Activated CD4-positive, alpha-beta T cell treated with anti-CD3 and anti-CD28 coated beads, Interleukin-2, amount 50 U/mL, for 48 hours (primary cell): ENCODE data around the gene IFI35.
"Not testable (repeated sequence)": the region's sequence is repeated elsewhere in the genome, so short reads cannot be mapped to it uniquely, and the experiment has no call there.

Experiments
- DNase-seq, 2 experiments: peaks; one replicate each; pipeline ENCODE4 v3.0.0-alpha.2; 2020

Gene IFI35

GRCh38 chr17:43024407-43025289, 18.1 kb downstream of the IFI35 start, which contains the start of gene RND2:
Gene RND2, plus strand, starts transcription at chr17:43025231. Its CDS starts 117 bp downstream, at chr17:43025348.
- peak; percentile 76 to 83 for DNase-seq

- no peak for DNase-seq
Measured at GRCh38 chr17:43025290-43025657, 18.7 kb downstream of the IFI35 start.

GRCh38 chr17:43025766-43026537, 19.4 kb downstream of the IFI35 start:
- DNase-seq, result no peak

GRCh38 chr17:43026595-43026994, 20.0 kb downstream of the IFI35 start:
- DNase-seq, result no peak

- DNase-seq, result no peak
Measured at GRCh38 chr17:43027091-43028032, 20.8 kb downstream of the IFI35 start.

GRCh38 chr17:43028221-43028861, 21.8 kb downstream of the IFI35 start:
- DNase-seq, result no peak

GRCh38 chr17:43030137-43030767, 23.7 kb downstream of the IFI35 start:
- no peak for DNase-seq

GRCh38 chr17:43031666-43032065, 25.1 kb downstream of the IFI35 start:
- no peak for DNase-seq

- DNase-seq, result no peak
Measured at GRCh38 chr17:43033948-43034881, 27.6 kb downstream of the IFI35 start.

GRCh38 chr17:43034894-43035293, 28.3 kb downstream of the IFI35 start:
- no peak for DNase-seq

GRCh38 chr17:43039646-43040045, 33.1 kb downstream of the IFI35 start:
- DNase-seq, result no peak

GRCh38 chr17:43040655-43041054, 34.1 kb downstream of the IFI35 start:
- no peak for DNase-seq

- DNase-seq, result no peak
Measured at GRCh38 chr17:43042025-43042628, 35.5 kb downstream of the IFI35 start.

- DNase-seq, result no peak
Measured at GRCh38 chr17:43043307-43043706, 36.7 kb downstream of the IFI35 start.

GRCh38 chr17:43044024-43044423, 37.4 kb downstream of the IFI35 start:
- DNase-seq, result no peak

GRCh38 chr17:43051969-43052368, 45.4 kb downstream of the IFI35 start:
- no peak for DNase-seq

- DNase-seq, result not testable (repeated sequence)
Measured at GRCh38 chr17:43053008-43053407, 46.4 kb downstream of the IFI35 start.

GRCh38 chr17:43056051-43056450, 49.5 kb downstream of the IFI35 start:
- no peak for DNase-seq

GRCh38 chr17:43062984-43063638, 56.5 kb downstream of the IFI35 start:
- DNase-seq, result no peak
